ENCODE measurements around the gene FNDC3B. TPM values are rescaled to one million over a fixed set of nuclear protein-coding genes. Genes with fewer than 3 reads are reported as not detected.

FNDC3B gene
- total and polyA plus RNA-seq, 2 of the 8 experiments (the other 6 are each of a cell fraction or from before 2014, with no cell fraction given) = 14.1 to 44.4 TPM

DNA sequence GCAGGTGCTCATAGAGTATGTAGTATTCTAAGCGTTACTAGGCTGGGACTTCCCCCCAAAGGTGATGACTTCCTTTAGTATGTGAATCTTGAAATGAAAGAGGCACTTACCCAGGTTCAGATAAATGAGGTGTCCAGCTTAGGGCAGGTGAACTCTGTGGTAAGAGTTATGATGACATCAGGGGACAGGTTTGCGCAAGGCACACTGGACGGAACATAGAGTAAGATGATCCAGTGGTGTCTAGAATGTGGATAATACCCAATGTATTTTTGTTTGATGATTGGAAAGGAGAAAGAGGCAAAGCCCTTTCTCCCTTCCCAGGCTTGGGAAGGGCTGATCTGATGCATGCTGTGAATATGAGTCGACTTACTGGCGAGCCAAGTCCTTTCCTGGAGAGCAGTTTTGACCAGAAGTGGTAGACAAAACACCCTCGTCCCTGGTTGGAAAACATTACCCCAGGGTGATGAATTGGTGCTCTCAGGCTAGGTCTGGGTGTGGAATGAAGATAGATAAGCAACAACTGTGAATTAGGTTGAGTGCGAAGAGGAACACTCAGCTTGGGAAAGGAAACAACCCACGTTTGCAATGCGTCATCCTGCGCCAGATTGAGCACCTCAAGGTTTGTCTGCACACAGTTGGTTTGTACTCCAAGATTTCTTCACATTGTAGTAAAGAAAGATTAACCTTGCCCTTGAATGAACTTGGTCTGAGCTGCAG is 284.7 kb downstream of the FNDC3B start (continued):
- TF ChIP-seq, protein P1, sequence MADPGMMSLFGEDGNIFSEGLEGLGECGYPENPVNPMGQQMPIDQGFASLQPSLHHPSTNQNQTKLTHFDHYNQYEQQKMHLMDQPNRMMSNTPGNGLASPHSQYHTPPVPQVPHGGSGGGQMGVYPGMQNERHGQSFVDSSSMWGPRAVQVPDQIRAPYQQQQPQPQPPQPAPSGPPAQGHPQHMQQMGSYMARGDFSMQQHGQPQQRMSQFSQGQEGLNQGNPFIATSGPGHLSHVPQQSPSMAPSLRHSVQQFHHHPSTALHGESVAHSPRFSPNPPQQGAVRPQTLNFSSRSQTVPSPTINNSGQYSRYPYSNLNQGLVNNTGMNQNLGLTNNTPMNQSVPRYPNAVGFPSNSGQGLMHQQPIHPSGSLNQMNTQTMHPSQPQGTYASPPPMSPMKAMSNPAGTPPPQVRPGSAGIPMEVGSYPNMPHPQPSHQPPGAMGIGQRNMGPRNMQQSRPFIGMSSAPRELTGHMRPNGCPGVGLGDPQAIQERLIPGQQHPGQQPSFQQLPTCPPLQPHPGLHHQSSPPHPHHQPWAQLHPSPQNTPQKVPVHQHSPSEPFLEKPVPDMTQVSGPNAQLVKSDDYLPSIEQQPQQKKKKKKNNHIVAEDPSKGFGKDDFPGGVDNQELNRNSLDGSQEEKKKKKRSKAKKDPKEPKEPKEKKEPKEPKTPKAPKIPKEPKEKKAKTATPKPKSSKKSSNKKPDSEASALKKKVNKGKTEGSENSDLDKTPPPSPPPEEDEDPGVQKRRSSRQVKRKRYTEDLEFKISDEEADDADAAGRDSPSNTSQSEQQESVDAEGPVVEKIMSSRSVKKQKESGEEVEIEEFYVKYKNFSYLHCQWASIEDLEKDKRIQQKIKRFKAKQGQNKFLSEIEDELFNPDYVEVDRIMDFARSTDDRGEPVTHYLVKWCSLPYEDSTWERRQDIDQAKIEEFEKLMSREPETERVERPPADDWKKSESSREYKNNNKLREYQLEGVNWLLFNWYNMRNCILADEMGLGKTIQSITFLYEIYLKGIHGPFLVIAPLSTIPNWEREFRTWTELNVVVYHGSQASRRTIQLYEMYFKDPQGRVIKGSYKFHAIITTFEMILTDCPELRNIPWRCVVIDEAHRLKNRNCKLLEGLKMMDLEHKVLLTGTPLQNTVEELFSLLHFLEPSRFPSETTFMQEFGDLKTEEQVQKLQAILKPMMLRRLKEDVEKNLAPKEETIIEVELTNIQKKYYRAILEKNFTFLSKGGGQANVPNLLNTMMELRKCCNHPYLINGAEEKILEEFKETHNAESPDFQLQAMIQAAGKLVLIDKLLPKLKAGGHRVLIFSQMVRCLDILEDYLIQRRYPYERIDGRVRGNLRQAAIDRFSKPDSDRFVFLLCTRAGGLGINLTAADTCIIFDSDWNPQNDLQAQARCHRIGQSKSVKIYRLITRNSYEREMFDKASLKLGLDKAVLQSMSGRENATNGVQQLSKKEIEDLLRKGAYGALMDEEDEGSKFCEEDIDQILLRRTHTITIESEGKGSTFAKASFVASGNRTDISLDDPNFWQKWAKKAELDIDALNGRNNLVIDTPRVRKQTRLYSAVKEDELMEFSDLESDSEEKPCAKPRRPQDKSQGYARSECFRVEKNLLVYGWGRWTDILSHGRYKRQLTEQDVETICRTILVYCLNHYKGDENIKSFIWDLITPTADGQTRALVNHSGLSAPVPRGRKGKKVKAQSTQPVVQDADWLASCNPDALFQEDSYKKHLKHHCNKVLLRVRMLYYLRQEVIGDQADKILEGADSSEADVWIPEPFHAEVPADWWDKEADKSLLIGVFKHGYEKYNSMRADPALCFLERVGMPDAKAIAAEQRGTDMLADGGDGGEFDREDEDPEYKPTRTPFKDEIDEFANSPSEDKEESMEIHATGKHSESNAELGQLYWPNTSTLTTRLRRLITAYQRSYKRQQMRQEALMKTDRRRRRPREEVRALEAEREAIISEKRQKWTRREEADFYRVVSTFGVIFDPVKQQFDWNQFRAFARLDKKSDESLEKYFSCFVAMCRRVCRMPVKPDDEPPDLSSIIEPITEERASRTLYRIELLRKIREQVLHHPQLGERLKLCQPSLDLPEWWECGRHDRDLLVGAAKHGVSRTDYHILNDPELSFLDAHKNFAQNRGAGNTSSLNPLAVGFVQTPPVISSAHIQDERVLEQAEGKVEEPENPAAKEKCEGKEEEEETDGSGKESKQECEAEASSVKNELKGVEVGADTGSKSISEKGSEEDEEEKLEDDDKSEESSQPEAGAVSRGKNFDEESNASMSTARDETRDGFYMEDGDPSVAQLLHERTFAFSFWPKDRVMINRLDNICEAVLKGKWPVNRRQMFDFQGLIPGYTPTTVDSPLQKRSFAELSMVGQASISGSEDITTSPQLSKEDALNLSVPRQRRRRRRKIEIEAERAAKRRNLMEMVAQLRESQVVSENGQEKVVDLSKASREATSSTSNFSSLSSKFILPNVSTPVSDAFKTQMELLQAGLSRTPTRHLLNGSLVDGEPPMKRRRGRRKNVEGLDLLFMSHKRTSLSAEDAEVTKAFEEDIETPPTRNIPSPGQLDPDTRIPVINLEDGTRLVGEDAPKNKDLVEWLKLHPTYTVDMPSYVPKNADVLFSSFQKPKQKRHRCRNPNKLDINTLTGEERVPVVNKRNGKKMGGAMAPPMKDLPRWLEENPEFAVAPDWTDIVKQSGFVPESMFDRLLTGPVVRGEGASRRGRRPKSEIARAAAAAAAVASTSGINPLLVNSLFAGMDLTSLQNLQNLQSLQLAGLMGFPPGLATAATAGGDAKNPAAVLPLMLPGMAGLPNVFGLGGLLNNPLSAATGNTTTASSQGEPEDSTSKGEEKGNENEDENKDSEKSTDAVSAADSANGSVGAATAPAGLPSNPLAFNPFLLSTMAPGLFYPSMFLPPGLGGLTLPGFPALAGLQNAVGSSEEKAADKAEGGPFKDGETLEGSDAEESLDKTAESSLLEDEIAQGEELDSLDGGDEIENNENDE (IDR thresholded peaks at IDR 0.05; ENCODE audit: insufficient replicate concordance, low read length) = no peak
- TF ChIP-seq NRF1 (IDR thresholded peaks at IDR 0.05; ENCODE audit: low read depth, low read length) (no peak), CEBPB (IDR thresholded peaks at IDR 0.05; ENCODE audit: low read depth, low read length) (no peak), SIN3A (conservative IDR thresholded peaks at IDR 0.05 in 1 of 2, IDR thresholded peaks at IDR 0.05 in 1 of 2; ENCODE audit: low read depth in 1 of 2, low read length in 2 of 2) (no peak), GABPA (IDR thresholded peaks at IDR 0.05; ENCODE audit: borderline replicate concordance, insufficient read depth, low read length) (no peak), RAD21 (IDR thresholded peaks at IDR 0.05 in 1 of 2, conservative IDR thresholded peaks at IDR 0.05 in 1 of 2; ENCODE audit: low read depth in 2 of 2, low read length in 2 of 2) (no peak), POLR2AphosphoS5 (IDR thresholded peaks at IDR 0.05; ENCODE audit: low read depth, low read length) (no peak)
- TF ChIP-seq, protein P2, sequence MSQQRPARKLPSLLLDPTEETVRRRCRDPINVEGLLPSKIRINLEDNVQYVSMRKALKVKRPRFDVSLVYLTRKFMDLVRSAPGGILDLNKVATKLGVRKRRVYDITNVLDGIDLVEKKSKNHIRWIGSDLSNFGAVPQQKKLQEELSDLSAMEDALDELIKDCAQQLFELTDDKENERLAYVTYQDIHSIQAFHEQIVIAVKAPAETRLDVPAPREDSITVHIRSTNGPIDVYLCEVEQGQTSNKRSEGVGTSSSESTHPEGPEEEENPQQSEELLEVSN (IDR thresholded peaks at IDR 0.05) = no peak
